ENCODE data around the gene IMPDH1. TPM values are rescaled to one million over a fixed set of nuclear protein-coding genes. Genes with fewer than 3 reads are reported as not detected.

IMPDH1 gene
- total RNA-seq, 3 donors from 2014 or later (not counting 1 experiment from before 2014, with no cell fraction given), result 77.8 to 94.1 (median 89.6) TPM

- ATAC-seq, result no peak
- Histone ChIP-seq H3K4me3 (ENCODE audit: low read length) (no peak overlapping the region), H3K36me3 (ENCODE audit: control insufficient read depth, insufficient read depth, low read length) (peaks cover 52% of the 10 kb centered on the region), H3K27me3 (ENCODE audit: control insufficient read depth, insufficient read depth, low read length) (no peaks in the 10 kb centered on the region), H3K4me1 (ENCODE audit: control insufficient read depth, insufficient read depth, low read length) (no peaks in the 10 kb centered on the region), H3K27ac (ENCODE audit: low read length) (no peak overlapping the region), H3K9me3 (ENCODE audit: control insufficient read depth, insufficient read depth, low read length) (no peaks in the 10 kb centered on the region)
- no peaks in the 10 kb centered on the region for H3K9me3 Mint-ChIP-seq
- peaks cover 0 to 7% of the 10 kb centered on the region in 2 donors for H3K4me1 Mint-ChIP-seq
- H3K27me3 Mint-ChIP-seq (ENCODE audit: low read depth in 2 of 2), result no peaks in the 10 kb centered on the region
- H3K36me3 Mint-ChIP-seq, result no peaks in the 10 kb centered on the region
- TF ChIP-seq, protein P1, sequence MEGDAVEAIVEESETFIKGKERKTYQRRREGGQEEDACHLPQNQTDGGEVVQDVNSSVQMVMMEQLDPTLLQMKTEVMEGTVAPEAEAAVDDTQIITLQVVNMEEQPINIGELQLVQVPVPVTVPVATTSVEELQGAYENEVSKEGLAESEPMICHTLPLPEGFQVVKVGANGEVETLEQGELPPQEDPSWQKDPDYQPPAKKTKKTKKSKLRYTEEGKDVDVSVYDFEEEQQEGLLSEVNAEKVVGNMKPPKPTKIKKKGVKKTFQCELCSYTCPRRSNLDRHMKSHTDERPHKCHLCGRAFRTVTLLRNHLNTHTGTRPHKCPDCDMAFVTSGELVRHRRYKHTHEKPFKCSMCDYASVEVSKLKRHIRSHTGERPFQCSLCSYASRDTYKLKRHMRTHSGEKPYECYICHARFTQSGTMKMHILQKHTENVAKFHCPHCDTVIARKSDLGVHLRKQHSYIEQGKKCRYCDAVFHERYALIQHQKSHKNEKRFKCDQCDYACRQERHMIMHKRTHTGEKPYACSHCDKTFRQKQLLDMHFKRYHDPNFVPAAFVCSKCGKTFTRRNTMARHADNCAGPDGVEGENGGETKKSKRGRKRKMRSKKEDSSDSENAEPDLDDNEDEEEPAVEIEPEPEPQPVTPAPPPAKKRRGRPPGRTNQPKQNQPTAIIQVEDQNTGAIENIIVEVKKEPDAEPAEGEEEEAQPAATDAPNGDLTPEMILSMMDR (IDR thresholded peaks at IDR 0.05), result no peak
- intact Hi-C loops (cut with micrococcal nuclease), result no loop called here
- WGBS (ENCODE audit: insufficient coverage), result 95% methylated on average over 22 of the region's 23 CpGs
- DNase-seq, result no peak
- no peak overlapping the region for H3K4me3 Mint-ChIP-seq
- no peak overlapping the region for H3K27ac Mint-ChIP-seq
Measured at GRCh38 chr7:128393526-128394330, 16.1 kb downstream of the IMPDH1 start.

GRCh38 chr7:128392446-128393327 is 17.1 kb downstream of the IMPDH1 start:
- Histone ChIP-seq H3K36me3 (ENCODE audit: control insufficient read depth, insufficient read depth, low read length) (peaks cover 41% of the 10 kb centered on the region), H3K27ac (ENCODE audit: low read length) (no peak overlapping the region), H3K4me3 (ENCODE audit: low read length) (no peak overlapping the region), H3K27me3 (ENCODE audit: control insufficient read depth, insufficient read depth, low read length) (no peaks in the 10 kb centered on the region), H3K9me3 (ENCODE audit: control insufficient read depth, insufficient read depth, low read length) (no peaks in the 10 kb centered on the region), H3K4me1 (ENCODE audit: control insufficient read depth, insufficient read depth, low read length) (peaks cover 3% of the 10 kb centered on the region)
- Mint-ChIP-seq H3K27ac (no peak overlapping the region), H3K4me3 (no peak overlapping the region), H3K27me3 (ENCODE audit: low read depth in 2 of 2) (no peaks in the 10 kb centered on the region), H3K4me1 (peaks cover 0 to 11% of the 10 kb centered on the region in 2 donors), H3K36me3 (no peaks in the 10 kb centered on the region), H3K9me3 (no peaks in the 10 kb centered on the region)
- DNase-seq, result no peak
- intact Hi-C loops (cut with micrococcal nuclease), result no loop called here
- WGBS (ENCODE audit: insufficient coverage), result 98% methylated on average over 14 of the region's 18 CpGs
- TF ChIP-seq, protein P1 (IDR thresholded peaks at IDR 0.05), result no peak
- ATAC-seq, result no peak

GRCh38 chr7:128391805-128392204 is 18.0 kb downstream of the IMPDH1 start:
- H3K36me3 ChIP-seq (ENCODE audit: control insufficient read depth, insufficient read depth, low read length), result peaks cover 34% of the 10 kb centered on the region
- Mint-ChIP-seq H3K9me3 (no peaks in the 10 kb centered on the region), H3K4me3 (no peak overlapping the region), H3K4me1 (peaks cover 0 to 14% of the 10 kb centered on the region in 2 donors), H3K27me3 (ENCODE audit: low read depth in 2 of 2) (no peaks in the 10 kb centered on the region), H3K27ac (no peak overlapping the region), H3K36me3 (no peaks in the 10 kb centered on the region)
- no peak for DNase-seq
- no peaks in the 10 kb centered on the region for H3K27me3 ChIP-seq (ENCODE audit: control insufficient read depth, insufficient read depth, low read length)
- H3K4me1 ChIP-seq (ENCODE audit: control insufficient read depth, insufficient read depth, low read length), result peaks cover 6% of the 10 kb centered on the region
- 96% methylated on average over 7 of the region's 7 CpGs for WGBS (ENCODE audit: insufficient coverage)
- no peaks in the 10 kb centered on the region for H3K9me3 ChIP-seq (ENCODE audit: control insufficient read depth, insufficient read depth, low read length)
- ATAC-seq, result no peak
- intact Hi-C loops (cut with micrococcal nuclease), result no loop called here
- TF ChIP-seq, protein P1 (IDR thresholded peaks at IDR 0.05), result no peak
- no peak overlapping the region for H3K27ac ChIP-seq (ENCODE audit: low read length)
- H3K4me3 ChIP-seq (ENCODE audit: low read length), result no peak overlapping the region
